Measurements from ENCODE around the gene TBX1.
"Not testable (repeated sequence)": the region's sequence is repeated elsewhere in the genome, so short reads cannot be mapped to it uniquely, and the experiment has no call there.

Gene TBX1

GRCh38 chr22:19765477-19766239, 5.1 kb downstream of the TBX1 start:
- DNase-seq: peak; percentile 70

- no peak for DNase-seq
These were observed 5.6 kb downstream of the TBX1 start for GRCh38 chr22:19766240-19766510.

GRCh38 chr22:19766511-19767426, 6.2 kb downstream of the TBX1 start:
- peak; percentile 88 for DNase-seq

GRCh38 chr22:19767427-19768341, 7.1 kb downstream of the TBX1 start:
- DNase-seq: no peak

GRCh38 chr22:19769393-19769715, 8.8 kb downstream of the TBX1 start:
- no peak for DNase-seq

GRCh38 chr22:19770349-19771220, 10.0 kb downstream of the TBX1 start:
- no peak for DNase-seq

- DNase-seq: no peak
These were observed 11.8 kb downstream of the TBX1 start for GRCh38 chr22:19772422-19772672.

- peak; percentile 61 for DNase-seq
These were observed 12.3 kb downstream of the TBX1 start for GRCh38 chr22:19772673-19773469.

- DNase-seq: no peak
These were observed 13.0 kb downstream of the TBX1 start for GRCh38 chr22:19773470-19774040.

- DNase-seq: no peak
These were observed 14.1 kb downstream of the TBX1 start for GRCh38 chr22:19774628-19775027.

GRCh38 chr22:19775496-19776325, 15.1 kb downstream of the TBX1 start:
- DNase-seq: no peak

- DNase-seq: no peak
These were observed 16.0 kb downstream of the TBX1 start for GRCh38 chr22:19776433-19777031.

GRCh38 chr22:19777192-19777591, 16.6 kb downstream of the TBX1 start:
- DNase-seq: not testable (repeated sequence)

- DNase-seq: no peak
These were observed 18.4 kb downstream of the TBX1 start for GRCh38 chr22:19779011-19779421.

GRCh38 chr22:19779685-19780268, 19.2 kb downstream of the TBX1 start:
- no peak for DNase-seq

- no peak for DNase-seq
These were observed 22.0 kb downstream of the TBX1 start for GRCh38 chr22:19782533-19782932.

- DNase-seq: no peak
These were observed 23.2 kb downstream of the TBX1 start for GRCh38 chr22:19783586-19784383.

GRCh38 chr22:19784384-19785175, 24.0 kb downstream of the TBX1 start:
- DNase-seq: no peak
